ENCODE results near the gene LGI4. TPM values are rescaled to one million over a fixed set of nuclear protein-coding genes. Genes with fewer than 3 reads are reported as not detected.

LGI4 gene
- total RNA-seq, result 15.9 and 16.1 TPM in 2 replicates
- long read RNA-seq, result 0 reads

DNA sequence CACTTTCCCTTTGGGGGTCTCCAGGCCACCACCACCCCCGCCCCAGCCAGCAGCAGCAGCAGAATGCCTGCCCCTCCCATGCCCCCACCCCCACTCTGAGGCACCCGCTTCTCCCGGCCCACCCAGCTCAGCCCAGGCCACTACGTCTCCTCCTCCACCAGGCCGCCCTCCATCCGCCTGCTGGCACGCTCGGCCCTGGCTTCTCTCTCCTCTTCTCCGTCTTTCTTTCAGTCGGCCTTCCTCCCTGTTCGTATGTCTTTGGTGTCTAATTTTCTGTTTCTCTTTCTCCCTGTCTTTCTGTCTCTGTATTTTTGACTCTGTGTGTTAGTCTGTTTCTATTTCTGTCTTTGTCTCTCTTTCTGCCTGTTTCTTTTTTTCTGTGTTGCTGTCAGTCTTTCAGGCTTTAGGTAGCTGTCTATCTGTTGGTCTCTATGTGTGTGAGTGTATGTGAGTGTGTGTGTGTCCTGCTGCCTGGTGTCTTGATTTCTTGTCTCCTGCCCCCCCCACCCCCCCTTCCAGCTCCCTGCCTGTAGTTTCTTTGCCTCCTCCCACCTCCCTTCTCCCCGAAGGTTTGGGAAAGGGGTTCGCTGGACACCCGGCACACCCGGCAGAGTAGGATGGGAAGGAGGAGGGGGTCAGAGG lies at the start of gene LGI4:
TSS of gene LGI4 (minus strand) at position 459 of the 642 bp plus-strand sequence. CDS start at position 80, 379 bp downstream.
- H3K27ac Mint-ChIP-seq (ENCODE audit: unreplicated experiment), result peak within 1 kb of the TSS; percentile 70
- peaks cover 8% of the 10 kb centered on the region for H3K36me3 Mint-ChIP-seq (ENCODE audit: low read depth)
- H3K9me3 Mint-ChIP-seq, result peaks cover 12% of the 10 kb centered on the region
- TF ChIP-seq, protein P1, sequence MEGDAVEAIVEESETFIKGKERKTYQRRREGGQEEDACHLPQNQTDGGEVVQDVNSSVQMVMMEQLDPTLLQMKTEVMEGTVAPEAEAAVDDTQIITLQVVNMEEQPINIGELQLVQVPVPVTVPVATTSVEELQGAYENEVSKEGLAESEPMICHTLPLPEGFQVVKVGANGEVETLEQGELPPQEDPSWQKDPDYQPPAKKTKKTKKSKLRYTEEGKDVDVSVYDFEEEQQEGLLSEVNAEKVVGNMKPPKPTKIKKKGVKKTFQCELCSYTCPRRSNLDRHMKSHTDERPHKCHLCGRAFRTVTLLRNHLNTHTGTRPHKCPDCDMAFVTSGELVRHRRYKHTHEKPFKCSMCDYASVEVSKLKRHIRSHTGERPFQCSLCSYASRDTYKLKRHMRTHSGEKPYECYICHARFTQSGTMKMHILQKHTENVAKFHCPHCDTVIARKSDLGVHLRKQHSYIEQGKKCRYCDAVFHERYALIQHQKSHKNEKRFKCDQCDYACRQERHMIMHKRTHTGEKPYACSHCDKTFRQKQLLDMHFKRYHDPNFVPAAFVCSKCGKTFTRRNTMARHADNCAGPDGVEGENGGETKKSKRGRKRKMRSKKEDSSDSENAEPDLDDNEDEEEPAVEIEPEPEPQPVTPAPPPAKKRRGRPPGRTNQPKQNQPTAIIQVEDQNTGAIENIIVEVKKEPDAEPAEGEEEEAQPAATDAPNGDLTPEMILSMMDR (conservative IDR thresholded peaks at IDR 0.05), result no peak
- no peak for DNase-seq (ENCODE audit: low read depth, low spot score)
- H3K4me1 Mint-ChIP-seq, result peaks cover 57% of the 10 kb centered on the region
- H3K4me3 Mint-ChIP-seq, result peak within 1 kb of the TSS; percentile 81
- H3K27me3 Mint-ChIP-seq (ENCODE audit: low read depth), result peaks cover 3% of the 10 kb centered on the region

DNA sequence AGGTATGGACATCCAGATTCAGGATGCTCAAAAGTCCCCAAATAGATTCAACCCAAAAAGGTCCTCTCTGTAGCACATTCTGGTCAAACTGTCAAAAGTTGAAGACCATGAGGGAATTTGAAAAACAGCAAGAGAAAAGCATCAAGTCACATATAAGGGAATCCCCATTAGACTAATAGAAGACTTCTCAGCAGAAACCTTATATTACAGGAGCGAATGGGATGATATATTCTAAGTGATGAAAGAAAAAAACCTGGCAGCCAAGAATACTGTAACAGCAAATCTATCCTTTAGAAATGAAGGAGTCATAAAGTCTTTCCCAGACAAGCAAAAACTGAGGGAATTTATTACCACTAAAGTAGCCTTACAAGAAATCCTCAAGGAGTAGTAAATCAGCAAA lies 49.4 kb upstream of the LGI4 start:
- Mint-ChIP-seq H3K36me3 (ENCODE audit: low read depth) (no peaks in the 10 kb centered on the region), H3K4me3 (no peak overlapping the region), H3K4me1 (no peaks in the 10 kb centered on the region), H3K27ac (ENCODE audit: unreplicated experiment) (no peak overlapping the region), H3K27me3 (ENCODE audit: low read depth) (peaks cover 16% of the 10 kb centered on the region), H3K9me3 (peaks cover 4% of the 10 kb centered on the region)
- no peak for DNase-seq (ENCODE audit: low read depth, low spot score)
- TF ChIP-seq, protein P1 (conservative IDR thresholded peaks at IDR 0.05), result no peak

DNA sequence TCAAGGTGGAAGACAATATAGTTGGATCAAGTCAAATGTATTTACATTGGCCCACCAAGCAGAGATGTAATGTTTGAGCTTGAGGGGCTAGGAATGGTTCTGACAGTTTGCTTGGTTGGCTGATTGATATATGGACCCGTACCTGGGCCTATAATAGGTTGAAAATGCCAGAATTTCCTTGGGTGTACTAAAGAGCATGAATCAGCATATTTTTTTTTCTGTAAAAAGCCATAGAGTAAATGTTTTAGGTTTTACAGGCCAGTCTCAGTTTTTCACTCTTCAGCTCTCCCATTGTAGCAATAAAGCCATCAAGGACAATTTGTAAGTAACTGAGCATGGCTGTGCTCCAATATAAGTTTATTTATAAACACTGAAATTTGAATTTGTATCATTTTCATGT lies 46.5 kb upstream of the LGI4 start:
- TF ChIP-seq, protein P1 (conservative IDR thresholded peaks at IDR 0.05), result no peak
- no peak overlapping the region for H3K27ac Mint-ChIP-seq (ENCODE audit: unreplicated experiment)
- H3K36me3 Mint-ChIP-seq (ENCODE audit: low read depth), result no peaks in the 10 kb centered on the region
- no peaks in the 10 kb centered on the region for H3K4me1 Mint-ChIP-seq
- no peak overlapping the region for H3K4me3 Mint-ChIP-seq
- peaks cover 12% of the 10 kb centered on the region for H3K27me3 Mint-ChIP-seq (ENCODE audit: low read depth)
- no peak for DNase-seq (ENCODE audit: low read depth, low spot score)
- peaks cover 4% of the 10 kb centered on the region for H3K9me3 Mint-ChIP-seq

DNA sequence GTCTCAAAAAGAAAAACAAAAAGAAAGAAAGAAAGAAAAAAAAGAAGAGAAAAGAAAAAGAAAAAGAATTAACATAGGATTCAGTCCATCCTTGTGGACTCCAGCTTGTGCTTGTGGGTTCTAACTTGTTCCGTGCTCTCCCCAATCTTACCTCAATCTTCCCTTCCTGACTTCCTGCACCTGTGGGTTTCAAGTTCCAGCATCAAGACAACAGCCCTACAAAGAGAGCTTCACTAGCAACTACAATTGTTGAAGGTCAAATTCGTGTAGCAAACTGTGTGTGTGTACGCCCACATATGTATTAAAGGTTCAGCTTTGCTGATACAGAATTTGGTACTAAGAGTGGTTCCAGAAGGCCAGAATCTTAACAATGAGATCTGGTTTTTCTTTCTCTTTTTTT lies 45.0 kb upstream of the LGI4 start:
- Mint-ChIP-seq H3K4me3 (no peak overlapping the region), H3K9me3 (peaks cover 4% of the 10 kb centered on the region), H3K27me3 (ENCODE audit: low read depth) (peaks cover 6% of the 10 kb centered on the region), H3K27ac (ENCODE audit: unreplicated experiment) (no peak overlapping the region), H3K4me1 (peaks cover 9% of the 10 kb centered on the region), H3K36me3 (ENCODE audit: low read depth) (no peaks in the 10 kb centered on the region)
- no peak for DNase-seq (ENCODE audit: low read depth, low spot score)
- TF ChIP-seq, protein P1 (conservative IDR thresholded peaks at IDR 0.05), result no peak

DNA sequence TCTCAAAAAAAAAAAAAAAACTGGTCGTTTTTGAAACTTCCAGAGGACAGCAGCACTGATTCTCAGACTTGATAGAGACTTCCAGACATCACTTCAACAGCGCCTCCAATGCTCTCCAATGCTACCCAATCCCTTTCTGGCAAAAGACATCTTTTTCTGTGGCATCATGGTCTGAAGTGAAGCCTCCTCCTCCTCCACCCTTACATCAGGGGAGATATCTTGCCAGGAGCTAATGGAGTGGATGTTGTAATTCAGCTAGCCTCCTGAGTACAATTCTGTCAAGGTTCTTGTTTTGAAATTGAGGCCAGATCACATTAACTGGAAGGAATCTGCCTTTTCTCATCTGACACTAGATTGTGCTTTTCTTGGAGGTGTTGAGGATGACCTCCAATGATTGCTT lies 43.8 kb upstream of the LGI4 start:
- H3K27ac Mint-ChIP-seq (ENCODE audit: unreplicated experiment), result no peak overlapping the region
- H3K9me3 Mint-ChIP-seq, result peaks cover 1% of the 10 kb centered on the region
- H3K27me3 Mint-ChIP-seq (ENCODE audit: low read depth), result no peaks in the 10 kb centered on the region
- peaks cover 10% of the 10 kb centered on the region for H3K4me1 Mint-ChIP-seq
- no peak for DNase-seq (ENCODE audit: low read depth, low spot score)
- TF ChIP-seq, protein P1 (conservative IDR thresholded peaks at IDR 0.05), result no peak
- H3K36me3 Mint-ChIP-seq (ENCODE audit: low read depth), result no peaks in the 10 kb centered on the region
- no peak overlapping the region for H3K4me3 Mint-ChIP-seq

Measured in neural crest cell (in vitro differentiated cells).